GM12873 (cell line): ENCODE results near the gene OGFR.

ENCODE experiments used
- CTCF ChIP-seq: IDR thresholded peaks from 2 replicates; pipeline ENCODE4 v1.5.1; 2012; ENCODE audit warnings: low read depth, mild to moderate bottlenecking, moderate library complexity, low read length, control low read depth; ENCODE audit not compliant: insufficient read depth; ENCODE audit errors: missing control alignments

OGFR gene

GRCh38 chr20:62845416-62846160, 41.0 kb downstream of the OGFR start:
- TF ChIP-seq CTCF, result no peak

GRCh38 chr20:62846166-62846890, 41.7 kb downstream of the OGFR start:
- no peak for TF ChIP-seq CTCF

- TF ChIP-seq CTCF, result no peak
Measured at GRCh38 chr20:62849431-62849830, 44.8 kb downstream of the OGFR start.

- TF ChIP-seq CTCF, result no peak
Measured at GRCh38 chr20:62850333-62850974, 45.8 kb downstream of the OGFR start.

- no peak for TF ChIP-seq CTCF
Measured at GRCh38 chr20:62852196-62852595, 47.6 kb downstream of the OGFR start.

- TF ChIP-seq CTCF, result no peak
Measured at GRCh38 chr20:62852841-62853240, 48.2 kb downstream of the OGFR start.

- no peak for TF ChIP-seq CTCF
Measured at GRCh38 chr20:62854121-62854520, 49.5 kb downstream of the OGFR start.
